OCI-LY1 (cell line): ENCODE measurements around the gene ADA.
"Not testable (repeated sequence)": the region's sequence is repeated elsewhere in the genome, so short reads cannot be mapped to it uniquely, and the experiment has no call there.

ENCODE experiments used
- EZH2 ChIP-seq: fragments of 200-600 bp; sonication (generic), shearing (Covaris generic); IDR thresholded peaks from 2 replicates; pipeline ENCODE4 v1.8.0; 2017; ENCODE audit warnings: borderline replicate concordance, mixed run types, mild to moderate bottlenecking, antibody characterized with exemption, low read length, moderate library complexity, mixed read lengths
- TF ChIP-seq, protein P1 (sequence below): fragments of 200-600 bp; sonication (generic), shearing (Covaris generic); IDR thresholded peaks from 2 replicates; pipeline ENCODE4 v1.5.1; 2017; ENCODE audit warnings: mild to moderate bottlenecking, antibody characterized with exemption, low read length, moderate library complexity, mixed read lengths

DNA sequence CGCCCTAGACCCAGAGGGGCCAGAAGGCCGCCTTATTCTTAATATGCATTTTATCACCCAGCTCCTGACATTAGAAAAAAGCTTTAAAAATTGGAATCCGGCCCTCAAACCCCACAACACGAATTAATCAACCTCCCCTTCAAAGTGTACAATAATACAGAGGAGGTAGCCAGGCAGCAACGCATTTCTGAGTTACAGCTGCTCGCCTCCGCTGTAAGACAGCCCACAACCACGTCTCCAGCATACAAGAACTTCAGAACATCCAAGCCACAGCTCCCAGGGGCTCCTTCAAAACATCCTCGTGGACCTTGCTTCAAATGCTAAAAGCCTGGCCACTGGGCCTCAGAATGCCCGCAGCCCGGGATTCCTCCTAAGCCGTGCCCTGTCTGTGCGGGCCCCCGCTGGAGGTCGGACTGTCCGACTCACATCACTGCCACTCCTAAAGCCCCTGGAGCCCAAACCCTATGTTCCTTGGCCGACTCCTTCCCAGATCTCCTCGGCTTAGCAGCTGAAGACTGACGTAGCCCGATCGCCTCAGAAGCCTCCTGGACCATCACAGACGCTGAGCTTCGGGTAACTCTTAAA lies 20.9 kb upstream of the ADA start:
- TF ChIP-seq, protein P1, sequence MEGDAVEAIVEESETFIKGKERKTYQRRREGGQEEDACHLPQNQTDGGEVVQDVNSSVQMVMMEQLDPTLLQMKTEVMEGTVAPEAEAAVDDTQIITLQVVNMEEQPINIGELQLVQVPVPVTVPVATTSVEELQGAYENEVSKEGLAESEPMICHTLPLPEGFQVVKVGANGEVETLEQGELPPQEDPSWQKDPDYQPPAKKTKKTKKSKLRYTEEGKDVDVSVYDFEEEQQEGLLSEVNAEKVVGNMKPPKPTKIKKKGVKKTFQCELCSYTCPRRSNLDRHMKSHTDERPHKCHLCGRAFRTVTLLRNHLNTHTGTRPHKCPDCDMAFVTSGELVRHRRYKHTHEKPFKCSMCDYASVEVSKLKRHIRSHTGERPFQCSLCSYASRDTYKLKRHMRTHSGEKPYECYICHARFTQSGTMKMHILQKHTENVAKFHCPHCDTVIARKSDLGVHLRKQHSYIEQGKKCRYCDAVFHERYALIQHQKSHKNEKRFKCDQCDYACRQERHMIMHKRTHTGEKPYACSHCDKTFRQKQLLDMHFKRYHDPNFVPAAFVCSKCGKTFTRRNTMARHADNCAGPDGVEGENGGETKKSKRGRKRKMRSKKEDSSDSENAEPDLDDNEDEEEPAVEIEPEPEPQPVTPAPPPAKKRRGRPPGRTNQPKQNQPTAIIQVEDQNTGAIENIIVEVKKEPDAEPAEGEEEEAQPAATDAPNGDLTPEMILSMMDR: not testable (repeated sequence)
- not testable (repeated sequence) for TF ChIP-seq EZH2
